ENCODE data around the gene ATF7IP2. TPM values are rescaled to one million over a fixed set of nuclear protein-coding genes. Genes with fewer than 3 reads are reported as not detected.
"Not testable (repeated sequence)": the region's sequence is repeated elsewhere in the genome, so short reads cannot be mapped to it uniquely, and the experiment has no call there.

Gene ATF7IP2
- total and polyA plus RNA-seq, 2 experiments from 2014 or later = 1.1 to 1.3 TPM

- no peak overlapping the region for H2AFZ ChIP-seq
- no peak for TF ChIP-seq EZH2phosphoT487 (IDR thresholded peaks at IDR 0.05; ENCODE audit: insufficient read depth, low read depth)
- 77 to 84% methylated on average over 6 of the region's 6 CpGs for WGBS, 2 experiments (ENCODE audit: low coverage in 1 of 2, low lambda C conversion rate in 2 of 2, missing lambda C conversion rate in 2 of 2)
- no peaks in the 10 kb centered on the region for H3K79me2 ChIP-seq (ENCODE audit: insufficient read depth)
- no peaks in the 10 kb centered on the region for H3K36me3 ChIP-seq (ENCODE audit: low read depth)
- H3K27me3 ChIP-seq (replicated peaks; ENCODE audit: insufficient read depth) = no peaks in the 10 kb centered on the region
- no peaks in the 10 kb centered on the region for H3K9me2 ChIP-seq (ENCODE audit: insufficient read depth)
- H3K4me2 ChIP-seq (ENCODE audit: unreplicated experiment) = no peak overlapping the region
- DNase-seq = no peak
- H3K9me3 ChIP-seq (ENCODE audit: low read depth) = no peaks in the 10 kb centered on the region
- no peak overlapping the region for H3K9ac ChIP-seq
- no peak overlapping the region for H3K4me3 ChIP-seq
- no peaks in the 10 kb centered on the region for H3F3A ChIP-seq (ENCODE audit: insufficient read depth)
- in situ Hi-C loops (cut with MboI) = no loop called here
- no peaks in the 10 kb centered on the region for H4K20me1 ChIP-seq (ENCODE audit: insufficient read depth)
- no peak overlapping the region for H3K27ac ChIP-seq
- H3K4me1 ChIP-seq (ENCODE audit: insufficient read depth) = no peaks in the 10 kb centered on the region
Measured at GRCh38 chr16:10453159-10453510, 67.3 kb downstream of the ATF7IP2 start.

GRCh38 chr16:10465821-10466220 lies 80.0 kb downstream of the ATF7IP2 start:
- in situ Hi-C loops (cut with MboI) = no loop called here
- Histone ChIP-seq H3K9me2 (ENCODE audit: insufficient read depth) (no peaks in the 10 kb centered on the region), H3K9me3 (ENCODE audit: low read depth) (no peaks in the 10 kb centered on the region), H2AFZ (no peak overlapping the region), H3K4me2 (ENCODE audit: unreplicated experiment) (no peak overlapping the region), H3K36me3 (ENCODE audit: low read depth) (no peaks in the 10 kb centered on the region), H3F3A (ENCODE audit: insufficient read depth) (no peaks in the 10 kb centered on the region), H3K27ac (no peak overlapping the region), H3K4me3 (no peak overlapping the region), H3K79me2 (ENCODE audit: insufficient read depth) (no peaks in the 10 kb centered on the region), H3K4me1 (ENCODE audit: insufficient read depth) (no peaks in the 10 kb centered on the region), H3K9ac (no peak overlapping the region), H3K27me3 (replicated peaks; ENCODE audit: insufficient read depth) (no peaks in the 10 kb centered on the region), H4K20me1 (ENCODE audit: insufficient read depth) (no peaks in the 10 kb centered on the region)
- peak; percentile 7 for DNase-seq
- WGBS, 2 experiments (ENCODE audit: low coverage in 1 of 2, low lambda C conversion rate in 2 of 2, missing lambda C conversion rate in 2 of 2) = 94 to 98% methylated on average over 2 of the region's 2 CpGs
- no peak for TF ChIP-seq EZH2 (IDR thresholded peaks at IDR 0.05; ENCODE audit: insufficient read depth, poor library complexity, severe bottlenecking)
- TF ChIP-seq EZH2phosphoT487 (IDR thresholded peaks at IDR 0.05; ENCODE audit: insufficient read depth, low read depth) = no peak

GRCh38 chr16:10466313-10466712 lies 80.5 kb downstream of the ATF7IP2 start:
- no peak overlapping the region for H3K4me2 ChIP-seq (ENCODE audit: unreplicated experiment)
- DNase-seq = no peak
- no peaks in the 10 kb centered on the region for H3K79me2 ChIP-seq (ENCODE audit: insufficient read depth)
- H3K9me3 ChIP-seq (ENCODE audit: low read depth) = no peaks in the 10 kb centered on the region
- WGBS, 2 experiments (ENCODE audit: low coverage in 1 of 2, low lambda C conversion rate in 2 of 2, missing lambda C conversion rate in 2 of 2) = 93 to 97% methylated on average over 2 of the region's 2 CpGs
- no peaks in the 10 kb centered on the region for H4K20me1 ChIP-seq (ENCODE audit: insufficient read depth)
- in situ Hi-C loops (cut with MboI) = no loop called here
- H3K4me1 ChIP-seq (ENCODE audit: insufficient read depth) = no peaks in the 10 kb centered on the region
- H2AFZ ChIP-seq = no peak overlapping the region
- H3K27me3 ChIP-seq (replicated peaks; ENCODE audit: insufficient read depth) = no peaks in the 10 kb centered on the region
- TF ChIP-seq EZH2phosphoT487 (IDR thresholded peaks at IDR 0.05; ENCODE audit: insufficient read depth, low read depth) (no peak), EZH2 (IDR thresholded peaks at IDR 0.05; ENCODE audit: insufficient read depth, poor library complexity, severe bottlenecking) (no peak)
- no peak overlapping the region for H3K4me3 ChIP-seq
- H3K9ac ChIP-seq = no peak overlapping the region
- no peaks in the 10 kb centered on the region for H3K36me3 ChIP-seq (ENCODE audit: low read depth)
- H3K9me2 ChIP-seq (ENCODE audit: insufficient read depth) = no peaks in the 10 kb centered on the region
- no peaks in the 10 kb centered on the region for H3F3A ChIP-seq (ENCODE audit: insufficient read depth)
- H3K27ac ChIP-seq = no peak overlapping the region

GRCh38 chr16:10466861-10467260 lies 81.0 kb downstream of the ATF7IP2 start:
- H3K9me3 ChIP-seq (ENCODE audit: low read depth) = no peaks in the 10 kb centered on the region
- no peaks in the 10 kb centered on the region for H3K27me3 ChIP-seq (replicated peaks; ENCODE audit: insufficient read depth)
- no peaks in the 10 kb centered on the region for H3K79me2 ChIP-seq (ENCODE audit: insufficient read depth)
- no peaks in the 10 kb centered on the region for H3K36me3 ChIP-seq (ENCODE audit: low read depth)
- TF ChIP-seq EZH2 (IDR thresholded peaks at IDR 0.05; ENCODE audit: insufficient read depth, poor library complexity, severe bottlenecking) = no peak
- no peak for TF ChIP-seq EZH2phosphoT487 (IDR thresholded peaks at IDR 0.05; ENCODE audit: insufficient read depth, low read depth)
- no peak overlapping the region for H3K4me3 ChIP-seq
- H3K4me1 ChIP-seq (ENCODE audit: insufficient read depth) = no peaks in the 10 kb centered on the region
- H2AFZ ChIP-seq = no peak overlapping the region
- DNase-seq = no peak
- no peaks in the 10 kb centered on the region for H4K20me1 ChIP-seq (ENCODE audit: insufficient read depth)
- H3K9me2 ChIP-seq (ENCODE audit: insufficient read depth) = no peaks in the 10 kb centered on the region
- in situ Hi-C loops (cut with MboI) = no loop called here
- no peak overlapping the region for H3K4me2 ChIP-seq (ENCODE audit: unreplicated experiment)
- no peaks in the 10 kb centered on the region for H3F3A ChIP-seq (ENCODE audit: insufficient read depth)
- no peak overlapping the region for H3K27ac ChIP-seq
- no peak overlapping the region for H3K9ac ChIP-seq

- in situ Hi-C loops (cut with MboI) = loop anchor here (25.0 kb wide), 1 partner anchor 214 kb away; no protein-coding TSS in a partner anchor
- not testable (repeated sequence) for H2AFZ ChIP-seq; H3F3A ChIP-seq (ENCODE audit: insufficient read depth); H3K4me1 ChIP-seq (ENCODE audit: insufficient read depth); H3K27ac ChIP-seq; DNase-seq; H3K9me2 ChIP-seq (ENCODE audit: insufficient read depth); H3K9ac ChIP-seq; H4K20me1 ChIP-seq (ENCODE audit: insufficient read depth); H3K36me3 ChIP-seq (ENCODE audit: low read depth); H3K79me2 ChIP-seq (ENCODE audit: insufficient read depth); H3K4me2 ChIP-seq (ENCODE audit: unreplicated experiment); H3K4me3 ChIP-seq; H3K9me3 ChIP-seq (ENCODE audit: low read depth); H3K27me3 ChIP-seq (replicated peaks; ENCODE audit: insufficient read depth)
- WGBS, 2 experiments (ENCODE audit: low coverage in 1 of 2, low lambda C conversion rate in 2 of 2, missing lambda C conversion rate in 2 of 2) = 81 to 90% methylated on average over 1 of the region's 1 CpG
Measured at GRCh38 chr16:10476636-10477035, 90.8 kb downstream of the ATF7IP2 start.

Measured in GM23248 (cell line).